Upper lobe of right lung (tissue), 1 donor: ENCODE data around the gene PTPRK. TPM values are rescaled to one million over a fixed set of nuclear protein-coding genes. Genes with fewer than 3 reads are reported as not detected.

Experiments
- ATAC-seq: fragments of 200-7000 bp; cut with Tn5 transposase; one replicate; pipeline ENCODE4 v1.9.1; 2020; ENCODE audit warnings: mild to moderate bottlenecking, moderate library complexity
- DNase-seq: peaks from one replicate; pipeline ENCODE4 v3.0.0-alpha.2; 2020
- H3K27ac ChIP-seq: fragments of 200-600 bp; one replicate; pipeline ENCODE4 v1.8.0; 2022
- H3K27me3 ChIP-seq: fragments of 200-600 bp; one replicate; pipeline ENCODE4 v1.8.0; 2022; ENCODE audit warnings: mild to moderate bottlenecking
- H3K36me3 ChIP-seq: fragments of 200-600 bp; one replicate; pipeline ENCODE4 v1.8.0; 2022
- H3K4me1 ChIP-seq: fragments of 200-600 bp; one replicate; pipeline ENCODE4 v1.8.0; 2022
- H3K4me3 ChIP-seq: fragments of 200-600 bp; one replicate; pipeline ENCODE4 v1.8.0; 2022; ENCODE audit warnings: mild to moderate bottlenecking
- H3K9me3 ChIP-seq: fragments of 200-600 bp; one replicate; pipeline ENCODE4 v1.8.0; 2022
- intact Hi-C: fragments of 100-400 bp; cut with DNase I; formaldehyde crosslinking; loops from one replicate; pipeline ENCODE4 v1.11.0; 2022
- total RNA-seq: library from RNA; stranded (reverse); fragmentation: NEBNext Ultra II Directional; extraction: Animal tissue kit (Norgen Biotek cat#: 25700); gene quantifications from one replicate; pipeline ENCODE4 v1.2.1, GENCODE V29; 2021
- TF ChIP-seq, protein P1 (sequence below): fragments of 200-600 bp; IDR thresholded peaks from one replicate; pipeline ENCODE4 v1.8.0; 2022; ENCODE audit warnings: antibody characterized with exemption
- donor health status: DM: no; HTN: yes; CAD: no; lungs with severe emphysema.

Gene PTPRK
- total RNA-seq, 1 donor from 2014 or later: 64.6 TPM

DNA sequence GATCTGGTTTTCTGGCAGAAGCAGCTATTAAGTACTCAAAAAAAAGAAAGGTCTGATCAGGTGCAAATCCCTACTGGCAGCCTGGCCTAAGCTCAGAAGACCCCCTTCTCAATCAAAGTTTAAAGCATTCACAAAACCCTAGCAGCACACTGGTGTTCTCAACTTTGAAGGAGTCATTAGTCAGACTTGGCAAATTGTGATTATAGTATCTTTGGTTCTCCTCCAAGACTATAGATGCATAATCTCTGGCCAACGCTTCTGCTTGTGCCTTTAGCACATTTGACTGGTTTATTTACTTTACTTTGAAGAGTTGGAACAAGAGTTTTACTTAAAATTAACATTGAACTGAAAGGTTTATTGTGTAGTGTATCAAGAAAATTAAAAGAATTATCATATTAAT, 248.9 kb downstream of the PTPRK start:
- no peak overlapping the region for H3K27ac ChIP-seq
- ATAC-seq: no peak
- H3K36me3 ChIP-seq: no peaks in the 10 kb centered on the region
- H3K9me3 ChIP-seq: no peaks in the 10 kb centered on the region
- H3K4me3 ChIP-seq: no peak overlapping the region
- H3K4me1 ChIP-seq: no peaks in the 10 kb centered on the region
- intact Hi-C loops: no loop called here
- no peaks in the 10 kb centered on the region for H3K27me3 ChIP-seq
- no peak for DNase-seq
- TF ChIP-seq, protein P1, sequence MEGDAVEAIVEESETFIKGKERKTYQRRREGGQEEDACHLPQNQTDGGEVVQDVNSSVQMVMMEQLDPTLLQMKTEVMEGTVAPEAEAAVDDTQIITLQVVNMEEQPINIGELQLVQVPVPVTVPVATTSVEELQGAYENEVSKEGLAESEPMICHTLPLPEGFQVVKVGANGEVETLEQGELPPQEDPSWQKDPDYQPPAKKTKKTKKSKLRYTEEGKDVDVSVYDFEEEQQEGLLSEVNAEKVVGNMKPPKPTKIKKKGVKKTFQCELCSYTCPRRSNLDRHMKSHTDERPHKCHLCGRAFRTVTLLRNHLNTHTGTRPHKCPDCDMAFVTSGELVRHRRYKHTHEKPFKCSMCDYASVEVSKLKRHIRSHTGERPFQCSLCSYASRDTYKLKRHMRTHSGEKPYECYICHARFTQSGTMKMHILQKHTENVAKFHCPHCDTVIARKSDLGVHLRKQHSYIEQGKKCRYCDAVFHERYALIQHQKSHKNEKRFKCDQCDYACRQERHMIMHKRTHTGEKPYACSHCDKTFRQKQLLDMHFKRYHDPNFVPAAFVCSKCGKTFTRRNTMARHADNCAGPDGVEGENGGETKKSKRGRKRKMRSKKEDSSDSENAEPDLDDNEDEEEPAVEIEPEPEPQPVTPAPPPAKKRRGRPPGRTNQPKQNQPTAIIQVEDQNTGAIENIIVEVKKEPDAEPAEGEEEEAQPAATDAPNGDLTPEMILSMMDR: no peak

GRCh38 chr6:128271011-128271410, 249.4 kb downstream of the PTPRK start:
- Histone ChIP-seq H3K27ac (no peak overlapping the region), H3K9me3 (no peaks in the 10 kb centered on the region), H3K36me3 (no peaks in the 10 kb centered on the region), H3K4me3 (no peak overlapping the region), H3K4me1 (no peaks in the 10 kb centered on the region), H3K27me3 (no peaks in the 10 kb centered on the region)
- TF ChIP-seq, protein P1: no peak
- DNase-seq: no peak
- no peak for ATAC-seq
- intact Hi-C loops: no loop called here

DNA sequence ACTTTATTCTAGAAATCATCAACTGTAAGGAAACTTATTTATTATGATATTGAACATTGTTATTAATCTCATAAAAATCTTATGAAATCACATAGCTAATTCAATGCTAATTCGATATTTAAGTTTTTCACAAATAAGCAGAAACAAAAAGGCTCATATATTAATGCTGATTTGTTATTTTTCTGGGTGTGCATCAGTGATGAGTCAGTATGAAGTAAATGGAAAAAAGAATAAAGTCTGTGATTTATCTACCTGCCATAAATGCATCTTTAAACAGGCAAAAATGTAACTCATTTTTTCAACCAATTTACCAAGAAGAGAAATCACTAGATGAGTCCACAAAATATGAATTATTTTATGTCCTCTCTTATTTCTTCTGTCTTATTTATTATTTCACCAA, 253.5 kb downstream of the PTPRK start:
- no peaks in the 10 kb centered on the region for H3K4me1 ChIP-seq
- no peak overlapping the region for H3K4me3 ChIP-seq
- H3K9me3 ChIP-seq: no peaks in the 10 kb centered on the region
- intact Hi-C loops: no loop called here
- TF ChIP-seq, protein P1: no peak
- no peaks in the 10 kb centered on the region for H3K36me3 ChIP-seq
- DNase-seq: no peak
- no peak for ATAC-seq
- no peaks in the 10 kb centered on the region for H3K27me3 ChIP-seq
- H3K27ac ChIP-seq: no peak overlapping the region

DNA sequence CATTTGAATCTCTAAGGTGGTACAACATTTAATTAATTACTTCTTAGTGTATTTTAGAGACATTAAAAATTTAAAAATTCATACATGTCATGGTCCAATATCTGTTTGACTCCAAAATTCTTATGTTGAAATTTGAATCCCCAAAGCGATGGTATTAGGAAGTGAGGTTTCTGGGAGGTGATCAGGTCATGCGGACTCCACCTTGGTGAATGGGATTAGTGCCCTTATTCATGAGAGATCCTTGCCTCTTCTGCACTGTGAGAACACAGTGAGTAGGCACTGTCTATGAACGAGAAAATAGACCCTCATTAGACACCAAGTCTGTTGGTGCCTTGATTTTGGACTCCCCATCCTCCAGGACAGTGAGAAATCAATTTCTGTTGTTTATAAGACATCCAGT, 254.7 kb downstream of the PTPRK start:
- ATAC-seq: no peak

GRCh38 chr6:128259730-128260685, 260.4 kb downstream of the PTPRK start:
- TF ChIP-seq, protein P1: no peak
- ATAC-seq: no peak
- peak overlapping the region; percentile 32 for H3K4me3 ChIP-seq
- no peaks in the 10 kb centered on the region for H3K36me3 ChIP-seq
- no peaks in the 10 kb centered on the region for H3K9me3 ChIP-seq
- DNase-seq: no peak
- H3K27ac ChIP-seq: no peak overlapping the region
- intact Hi-C loops: no loop called here
- H3K4me1 ChIP-seq: peaks cover 8% of the 10 kb centered on the region
- H3K27me3 ChIP-seq: no peaks in the 10 kb centered on the region

More for the DNA sequence above, 254.7 kb downstream of the PTPRK start:
- no peaks in the 10 kb centered on the region for H3K36me3 ChIP-seq
- intact Hi-C loops: no loop called here
- no peaks in the 10 kb centered on the region for H3K9me3 ChIP-seq
- H3K27me3 ChIP-seq: no peaks in the 10 kb centered on the region
- H3K4me3 ChIP-seq: no peak overlapping the region
- no peak for DNase-seq
- no peaks in the 10 kb centered on the region for H3K4me1 ChIP-seq
- TF ChIP-seq, protein P1: no peak
- no peak overlapping the region for H3K27ac ChIP-seq
